Lung (tissue), 12 donors: ENCODE data around the gene ARPP21. TPM values are rescaled to one million over a fixed set of nuclear protein-coding genes. Genes with fewer than 3 reads are reported as not detected.

Source experiments
- ATAC-seq: fragments of 200-7000 bp; cut with Tn5 transposase; one replicate; pipeline ENCODE4 v1.9.1; 2020; ENCODE audit warnings: moderate number of reproducible peaks; ENCODE audit not compliant: insufficient read depth, low FRiP score
- DNase-seq, 3 donors: peaks; one replicate each; pipeline ENCODE4 v3.0.0-alpha.2; 2013 to 2017
- H3K27ac ChIP-seq, 2 donors: one replicate each; pipeline ENCODE4 v1.5.1; 2013; ENCODE audit warnings: mild to moderate bottlenecking in 2 of 2, moderate library complexity in 2 of 2, control low read depth in 1 of 2, inconsistent platforms in 1 of 2, low read depth in 1 of 2, low read length in 1 of 2
- H3K27me3 ChIP-seq, 3 donors: one replicate each; pipeline ENCODE4 v1.5.1; 2013; ENCODE audit warnings: low read length in 2 of 3; ENCODE audit not compliant: control insufficient read depth in 3 of 3, insufficient read depth in 3 of 3
- H3K36me3 ChIP-seq, 4 donors: one replicate each; pipeline ENCODE4 v1.5.1; 2013; ENCODE audit warnings: low read length in 4 of 4, mild to moderate bottlenecking in 1 of 4, moderate library complexity in 1 of 4; ENCODE audit not compliant: control insufficient read depth in 4 of 4, insufficient read depth in 4 of 4
- H3K4me1 ChIP-seq, 5 donors: one replicate each; pipeline ENCODE4 v1.5.1; 2013; ENCODE audit warnings: low read length in 5 of 5, mild to moderate bottlenecking in 2 of 5, moderate library complexity in 1 of 5; ENCODE audit not compliant: control insufficient read depth in 5 of 5, insufficient read depth in 5 of 5
- H3K4me3 ChIP-seq: one replicate; pipeline ENCODE4 v1.5.1; 2013; ENCODE audit warnings: mild to moderate bottlenecking, control low read depth, moderate library complexity
- H3K9ac ChIP-seq, 2 donors: one replicate each; pipeline ENCODE4 v1.5.1; 2013; ENCODE audit warnings: low read length in 2 of 2, control low read depth in 1 of 2; ENCODE audit not compliant: insufficient read depth in 1 of 2
- H3K9me3 ChIP-seq, 4 donors: one replicate each; pipeline ENCODE4 v1.5.1; 2013; ENCODE audit warnings: low read length in 3 of 4, mild to moderate bottlenecking in 1 of 4, moderate library complexity in 1 of 4; ENCODE audit not compliant: control insufficient read depth in 4 of 4, insufficient read depth in 3 of 4
- WGBS, 2 donors: extraction: QIAGEN DNeasy Blood & Tissue Kit; methylation state at CpG; one replicate each; pipeline ENCODE4 v1.1.7; 2013; 5-methylcytosine and 5-hydroxymethylcytosine counted together
- polyA plus RNA-seq, 2 donors: library from polyadenylated mRNA; stranded (reverse); fragments of 200-250 nt; gene quantifications; one replicate each; pipeline ENCODE4 v1.2.1, GENCODE V29; 2013
- total RNA-seq, 2 donors: library from RNA; depleted of rRNA in 1 of 2; stranded (reverse); fragments of >200 nt in 1 of 2; gene quantifications; one replicate each; pipeline ENCODE4 v1.2.1, GENCODE V29; 2014 to 2021
- TF ChIP-seq, protein P1 (sequence below): IDR thresholded peaks from 2 replicates; pipeline ENCODE4 v1.5.1; 2012; ENCODE audit warnings: mild to moderate bottlenecking; ENCODE audit errors: control extremely low read depth, extremely low read depth
- donor health status: control.
- donor health status: control.
- donor health status: Bipolar disorder and iron deficiency.
- donor health status: healthy.
- donor health status: DM: yes; HTN: yes; CAD: no.

ARPP21 gene
- total and polyA plus RNA-seq, 4 donors: 0.71 TPM; not detected in 3

DNA sequence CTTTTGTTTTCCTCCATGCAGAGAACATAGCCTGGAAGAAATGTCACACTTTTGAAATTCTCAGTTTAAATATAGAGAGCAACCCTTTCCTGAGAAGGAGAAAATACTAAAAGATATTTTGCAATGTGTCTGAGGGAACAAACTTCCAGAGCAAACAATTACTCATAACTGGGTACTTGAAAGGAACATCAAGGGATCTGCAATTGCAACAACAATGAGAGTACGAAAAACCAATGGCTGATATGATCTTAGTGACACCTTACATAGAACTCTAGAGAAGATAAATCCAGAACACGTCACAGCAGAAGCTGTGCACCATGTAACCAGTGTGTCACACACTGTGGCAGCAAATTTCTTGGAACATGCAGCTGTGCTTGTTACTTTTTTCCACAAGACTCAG, 14.6 kb upstream of the ARPP21 start:
- WGBS, 2 donors: 64 to 73% methylated on average over 2 of the region's 2 CpGs

DNA sequence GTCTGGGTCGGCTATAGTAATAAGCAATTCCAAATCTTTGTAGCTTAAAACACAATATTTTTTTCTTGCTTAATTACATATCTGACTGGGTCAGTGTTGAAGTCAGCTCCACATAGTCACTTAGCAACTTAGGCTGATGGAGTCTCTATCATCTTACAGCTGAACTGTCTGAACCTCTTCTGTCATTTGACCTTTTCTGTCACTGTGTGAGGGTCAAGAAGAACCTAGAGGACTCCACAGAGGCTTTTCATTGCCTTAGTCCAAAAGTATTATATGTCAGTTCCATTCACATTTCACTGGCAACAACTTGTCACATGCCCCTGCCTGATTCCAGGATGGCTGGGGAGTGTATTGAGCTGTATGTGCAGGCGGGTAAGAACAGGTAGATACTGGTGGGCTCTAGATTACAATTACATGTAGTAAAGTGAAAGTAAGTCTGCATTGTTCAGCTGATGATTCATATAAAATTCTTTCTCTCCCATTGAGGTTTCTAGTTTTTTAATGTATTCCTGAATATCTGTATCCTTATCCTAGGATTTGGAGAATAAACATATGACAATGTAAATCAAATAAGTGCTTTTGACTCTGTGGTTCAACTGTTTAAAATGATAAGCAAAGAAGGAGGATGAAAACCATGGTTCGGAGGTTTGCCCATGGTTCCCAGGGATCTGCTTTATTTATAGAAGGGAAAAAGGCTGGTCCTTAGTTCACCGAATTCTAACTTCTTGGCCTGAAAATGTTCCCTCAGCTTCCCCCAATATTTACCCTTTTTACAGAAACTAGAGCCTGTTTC, 5.8 kb upstream of the ARPP21 start:
- H3K36me3 ChIP-seq: no peaks in the 10 kb centered on the region
- no peak for DNase-seq
- no peak for ATAC-seq
- H3K9ac ChIP-seq: no peak overlapping the region
- 69 to 75% methylated on average over 4 of the region's 4 CpGs for WGBS, 2 donors
- TF ChIP-seq, protein P1, sequence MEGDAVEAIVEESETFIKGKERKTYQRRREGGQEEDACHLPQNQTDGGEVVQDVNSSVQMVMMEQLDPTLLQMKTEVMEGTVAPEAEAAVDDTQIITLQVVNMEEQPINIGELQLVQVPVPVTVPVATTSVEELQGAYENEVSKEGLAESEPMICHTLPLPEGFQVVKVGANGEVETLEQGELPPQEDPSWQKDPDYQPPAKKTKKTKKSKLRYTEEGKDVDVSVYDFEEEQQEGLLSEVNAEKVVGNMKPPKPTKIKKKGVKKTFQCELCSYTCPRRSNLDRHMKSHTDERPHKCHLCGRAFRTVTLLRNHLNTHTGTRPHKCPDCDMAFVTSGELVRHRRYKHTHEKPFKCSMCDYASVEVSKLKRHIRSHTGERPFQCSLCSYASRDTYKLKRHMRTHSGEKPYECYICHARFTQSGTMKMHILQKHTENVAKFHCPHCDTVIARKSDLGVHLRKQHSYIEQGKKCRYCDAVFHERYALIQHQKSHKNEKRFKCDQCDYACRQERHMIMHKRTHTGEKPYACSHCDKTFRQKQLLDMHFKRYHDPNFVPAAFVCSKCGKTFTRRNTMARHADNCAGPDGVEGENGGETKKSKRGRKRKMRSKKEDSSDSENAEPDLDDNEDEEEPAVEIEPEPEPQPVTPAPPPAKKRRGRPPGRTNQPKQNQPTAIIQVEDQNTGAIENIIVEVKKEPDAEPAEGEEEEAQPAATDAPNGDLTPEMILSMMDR: no peak
- peaks cover 0 to 13% (median 6%) of the 10 kb centered on the region in 3 donors for H3K27me3 ChIP-seq
- H3K9me3 ChIP-seq: peaks cover 0 to under 1% (median 0%) of the 10 kb centered on the region in 4 donors
- H3K27ac ChIP-seq: no peak overlapping the region
- no peaks in the 10 kb centered on the region for H3K4me1 ChIP-seq
- no peak overlapping the region for H3K4me3 ChIP-seq

More for the DNA sequence above, 14.6 kb upstream of the ARPP21 start:
- Histone ChIP-seq H3K36me3 (no peaks in the 10 kb centered on the region), H3K27me3 (no peaks in the 10 kb centered on the region), H3K9me3 (no peaks in the 10 kb centered on the region), H3K4me1 (no peaks in the 10 kb centered on the region), H3K4me3 (no peak overlapping the region), H3K27ac (no peak overlapping the region), H3K9ac (no peak overlapping the region)
- ATAC-seq: no peak
- no peak for DNase-seq
- TF ChIP-seq, protein P1: no peak

DNA sequence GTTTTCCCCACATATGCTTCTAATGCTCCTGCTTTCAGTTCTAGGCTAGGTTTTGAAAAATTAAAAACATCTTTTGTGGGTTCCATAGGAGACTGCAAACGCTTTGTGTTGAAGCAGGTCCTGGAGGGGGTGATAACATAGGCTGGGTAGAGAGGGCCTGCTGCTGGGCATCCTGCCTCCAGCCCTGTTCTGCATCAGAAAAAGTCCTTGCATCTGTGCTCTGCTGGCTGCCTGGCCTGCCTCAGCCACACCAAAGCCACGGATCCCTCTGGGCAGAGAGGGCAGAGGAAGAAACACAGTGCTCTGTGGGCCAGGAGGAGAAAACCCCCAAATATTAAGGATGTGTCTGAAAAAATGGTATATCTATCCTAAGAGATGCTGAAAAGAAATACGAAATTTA, 3.9 kb upstream of the ARPP21 start:
- no peak overlapping the region for H3K4me3 ChIP-seq
- H3K36me3 ChIP-seq: no peaks in the 10 kb centered on the region
- no peak overlapping the region for H3K9ac ChIP-seq
- H3K4me1 ChIP-seq: peaks cover 0 to 14% (median 0%) of the 10 kb centered on the region in 5 donors
- TF ChIP-seq, protein P1: no peak
- H3K9me3 ChIP-seq: peaks cover 0 to 8% (median 0%) of the 10 kb centered on the region in 4 donors
- no peak for DNase-seq
- WGBS, 2 donors: 74 to 75% methylated on average over 3 of the region's 3 CpGs
- H3K27me3 ChIP-seq: peaks cover 2 to 28% (median 18%) of the 10 kb centered on the region in 3 donors
- no peak for ATAC-seq
- no peak overlapping the region for H3K27ac ChIP-seq
